WTC11 (cell line): ENCODE measurements around the gene SLC2A6.

Experiments
- FOXJ3 ChIP-seq: sonication (generic); formaldehyde crosslinking; IDR thresholded peaks from 2 replicates; pipeline ENCODE4 v1.9.0; 2021; ENCODE audit warnings: missing genetic modification reagents, mild to moderate bottlenecking, borderline replicate concordance
- TCF7 ChIP-seq: sonication (generic); formaldehyde crosslinking; IDR thresholded peaks from 2 replicates; pipeline ENCODE4 v1.8.0; 2022; ENCODE audit warnings: mild to moderate bottlenecking, low read depth, missing genetic modification reagents, moderate library complexity
- TEAD4 ChIP-seq: sonication (generic); formaldehyde crosslinking; IDR thresholded peaks from 2 replicates; pipeline ENCODE4 v1.8.0; 2022; ENCODE audit warnings: mild to moderate bottlenecking, missing genetic modification reagents
- ZNF232 ChIP-seq: sonication (generic); formaldehyde crosslinking; IDR thresholded peaks from 2 replicates; pipeline ENCODE4 v1.8.0; 2022; ENCODE audit warnings: mild to moderate bottlenecking, missing genetic modification reagents
- ZNF263 ChIP-seq: sonication (generic); formaldehyde crosslinking; IDR thresholded peaks from 2 replicates; pipeline ENCODE4 v1.8.1; 2022; ENCODE audit warnings: low read depth, mild to moderate bottlenecking, moderate library complexity, missing genetic modification reagents
- ZNF671 ChIP-seq: fragments of 250-450 bp; sonication (Bioruptor Pico); IDR thresholded peaks from 2 replicates; pipeline ENCODE4 v1.8.0; 2021; ENCODE audit warnings: mild to moderate bottlenecking
- TF ChIP-seq, protein P1 (sequence below): sonication (generic); formaldehyde crosslinking; IDR thresholded peaks from 2 replicates; pipeline ENCODE4 v1.8.1; 2023; ENCODE audit warnings: mild to moderate bottlenecking, missing genetic modification reagents
- TF ChIP-seq, protein P2 (sequence below): sonication (generic); formaldehyde crosslinking; IDR thresholded peaks from 2 replicates; pipeline ENCODE4 v1.8.1; 2022; ENCODE audit warnings: mild to moderate bottlenecking, missing genetic modification reagents, moderate library complexity, borderline replicate concordance
- TF ChIP-seq, protein P3 (sequence below): fragments of 200-600 bp; IDR thresholded peaks from 2 replicates; pipeline ENCODE4 v1.8.0; 2022; ENCODE audit warnings: antibody characterized with exemption
- TF ChIP-seq, protein P4 (sequence below): sonication (generic); formaldehyde crosslinking; IDR thresholded peaks from 2 replicates; pipeline ENCODE4 v1.8.1; 2023; ENCODE audit warnings: mild to moderate bottlenecking, moderate library complexity, missing genetic modification reagents
- TF ChIP-seq, protein P5 (sequence below): sonication (generic); formaldehyde crosslinking; IDR thresholded peaks from 2 replicates; pipeline ENCODE4 v1.8.1; 2022; ENCODE audit warnings: low read depth, missing genetic modification reagents, borderline replicate concordance
- TF ChIP-seq, protein P6 (sequence below): fragments of 250-450 bp; sonication (Bioruptor Pico); IDR thresholded peaks from 2 replicates; pipeline ENCODE4 v2.1.2; 2022; ENCODE audit warnings: mild to moderate bottlenecking, moderate library complexity

DNA sequence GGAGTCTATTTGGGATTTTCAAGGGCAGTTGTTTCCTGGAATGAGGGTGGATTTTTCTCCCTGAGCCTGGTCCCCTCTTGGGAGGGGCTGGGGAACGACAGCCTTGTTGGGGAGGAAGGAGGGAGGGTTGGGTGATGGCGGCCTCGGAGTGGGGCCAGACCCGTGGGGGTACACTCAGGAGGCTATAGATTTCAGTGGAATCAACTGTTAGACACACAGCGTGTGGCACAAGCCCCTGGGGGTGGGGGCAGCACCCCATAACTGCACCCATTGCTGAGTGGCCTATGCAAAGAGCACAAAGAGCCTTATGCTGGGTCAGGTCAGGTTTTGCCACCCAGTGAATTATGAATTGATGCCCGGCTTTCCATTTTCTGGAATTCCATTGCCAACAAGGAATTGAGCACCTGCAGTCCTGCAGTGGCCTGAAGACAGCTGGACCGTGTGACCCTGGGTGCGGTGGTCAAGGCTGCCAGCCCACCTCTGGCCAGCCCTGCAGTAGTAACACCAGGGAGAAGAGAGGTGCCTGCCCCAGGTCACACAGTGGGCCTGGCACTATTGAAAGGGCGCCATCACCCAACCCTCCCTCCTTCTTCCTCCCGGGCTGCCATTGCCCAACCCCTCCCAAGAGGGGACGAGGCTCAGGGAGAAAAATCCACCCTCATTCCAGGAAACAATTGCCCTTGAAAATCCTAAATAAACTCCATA lies 37.5 kb upstream of the SLC2A6 start:
- TF ChIP-seq, protein P1, sequence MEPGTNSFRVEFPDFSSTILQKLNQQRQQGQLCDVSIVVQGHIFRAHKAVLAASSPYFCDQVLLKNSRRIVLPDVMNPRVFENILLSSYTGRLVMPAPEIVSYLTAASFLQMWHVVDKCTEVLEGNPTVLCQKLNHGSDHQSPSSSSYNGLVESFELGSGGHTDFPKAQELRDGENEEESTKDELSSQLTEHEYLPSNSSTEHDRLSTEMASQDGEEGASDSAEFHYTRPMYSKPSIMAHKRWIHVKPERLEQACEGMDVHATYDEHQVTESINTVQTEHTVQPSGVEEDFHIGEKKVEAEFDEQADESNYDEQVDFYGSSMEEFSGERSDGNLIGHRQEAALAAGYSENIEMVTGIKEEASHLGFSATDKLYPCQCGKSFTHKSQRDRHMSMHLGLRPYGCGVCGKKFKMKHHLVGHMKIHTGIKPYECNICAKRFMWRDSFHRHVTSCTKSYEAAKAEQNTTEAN (CRISPR knock-in tag), result no peak
- TF ChIP-seq TEAD4 (CRISPR knock-in tag), result no peak
- TF ChIP-seq, protein P2, sequence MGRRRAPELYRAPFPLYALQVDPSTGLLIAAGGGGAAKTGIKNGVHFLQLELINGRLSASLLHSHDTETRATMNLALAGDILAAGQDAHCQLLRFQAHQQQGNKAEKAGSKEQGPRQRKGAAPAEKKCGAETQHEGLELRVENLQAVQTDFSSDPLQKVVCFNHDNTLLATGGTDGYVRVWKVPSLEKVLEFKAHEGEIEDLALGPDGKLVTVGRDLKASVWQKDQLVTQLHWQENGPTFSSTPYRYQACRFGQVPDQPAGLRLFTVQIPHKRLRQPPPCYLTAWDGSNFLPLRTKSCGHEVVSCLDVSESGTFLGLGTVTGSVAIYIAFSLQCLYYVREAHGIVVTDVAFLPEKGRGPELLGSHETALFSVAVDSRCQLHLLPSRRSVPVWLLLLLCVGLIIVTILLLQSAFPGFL (CRISPR knock-in tag), result no peak
- TF ChIP-seq, protein P3, sequence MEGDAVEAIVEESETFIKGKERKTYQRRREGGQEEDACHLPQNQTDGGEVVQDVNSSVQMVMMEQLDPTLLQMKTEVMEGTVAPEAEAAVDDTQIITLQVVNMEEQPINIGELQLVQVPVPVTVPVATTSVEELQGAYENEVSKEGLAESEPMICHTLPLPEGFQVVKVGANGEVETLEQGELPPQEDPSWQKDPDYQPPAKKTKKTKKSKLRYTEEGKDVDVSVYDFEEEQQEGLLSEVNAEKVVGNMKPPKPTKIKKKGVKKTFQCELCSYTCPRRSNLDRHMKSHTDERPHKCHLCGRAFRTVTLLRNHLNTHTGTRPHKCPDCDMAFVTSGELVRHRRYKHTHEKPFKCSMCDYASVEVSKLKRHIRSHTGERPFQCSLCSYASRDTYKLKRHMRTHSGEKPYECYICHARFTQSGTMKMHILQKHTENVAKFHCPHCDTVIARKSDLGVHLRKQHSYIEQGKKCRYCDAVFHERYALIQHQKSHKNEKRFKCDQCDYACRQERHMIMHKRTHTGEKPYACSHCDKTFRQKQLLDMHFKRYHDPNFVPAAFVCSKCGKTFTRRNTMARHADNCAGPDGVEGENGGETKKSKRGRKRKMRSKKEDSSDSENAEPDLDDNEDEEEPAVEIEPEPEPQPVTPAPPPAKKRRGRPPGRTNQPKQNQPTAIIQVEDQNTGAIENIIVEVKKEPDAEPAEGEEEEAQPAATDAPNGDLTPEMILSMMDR, result no peak
- TF ChIP-seq, protein P4, sequence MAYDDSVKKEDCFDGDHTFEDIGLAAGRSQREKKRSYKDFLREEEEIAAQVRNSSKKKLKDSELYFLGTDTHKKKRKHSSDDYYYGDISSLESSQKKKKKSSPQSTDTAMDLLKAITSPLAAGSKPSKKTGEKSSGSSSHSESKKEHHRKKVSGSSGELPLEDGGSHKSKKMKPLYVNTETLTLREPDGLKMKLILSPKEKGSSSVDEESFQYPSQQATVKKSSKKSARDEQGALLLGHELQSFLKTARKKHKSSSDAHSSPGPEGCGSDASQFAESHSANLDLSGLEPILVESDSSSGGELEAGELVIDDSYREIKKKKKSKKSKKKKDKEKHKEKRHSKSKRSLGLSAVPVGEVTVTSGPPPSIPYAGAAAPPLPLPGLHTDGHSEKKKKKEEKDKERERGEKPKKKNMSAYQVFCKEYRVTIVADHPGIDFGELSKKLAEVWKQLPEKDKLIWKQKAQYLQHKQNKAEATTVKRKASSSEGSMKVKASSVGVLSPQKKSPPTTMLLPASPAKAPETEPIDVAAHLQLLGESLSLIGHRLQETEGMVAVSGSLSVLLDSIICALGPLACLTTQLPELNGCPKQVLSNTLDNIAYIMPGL (CRISPR knock-in tag), result no peak
- TF ChIP-seq ZNF671 (CRISPR knock-in tag), result no peak
- TF ChIP-seq FOXJ3 (CRISPR knock-in tag), result no peak
- TF ChIP-seq ZNF232, result no peak
- TF ChIP-seq ZNF263 (CRISPR knock-in tag), result no peak
- TF ChIP-seq, protein P5, sequence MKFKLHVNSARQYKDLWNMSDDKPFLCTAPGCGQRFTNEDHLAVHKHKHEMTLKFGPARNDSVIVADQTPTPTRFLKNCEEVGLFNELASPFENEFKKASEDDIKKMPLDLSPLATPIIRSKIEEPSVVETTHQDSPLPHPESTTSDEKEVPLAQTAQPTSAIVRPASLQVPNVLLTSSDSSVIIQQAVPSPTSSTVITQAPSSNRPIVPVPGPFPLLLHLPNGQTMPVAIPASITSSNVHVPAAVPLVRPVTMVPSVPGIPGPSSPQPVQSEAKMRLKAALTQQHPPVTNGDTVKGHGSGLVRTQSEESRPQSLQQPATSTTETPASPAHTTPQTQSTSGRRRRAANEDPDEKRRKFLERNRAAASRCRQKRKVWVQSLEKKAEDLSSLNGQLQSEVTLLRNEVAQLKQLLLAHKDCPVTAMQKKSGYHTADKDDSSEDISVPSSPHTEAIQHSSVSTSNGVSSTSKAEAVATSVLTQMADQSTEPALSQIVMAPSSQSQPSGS (CRISPR knock-in tag), result no peak
- TF ChIP-seq, protein P6, sequence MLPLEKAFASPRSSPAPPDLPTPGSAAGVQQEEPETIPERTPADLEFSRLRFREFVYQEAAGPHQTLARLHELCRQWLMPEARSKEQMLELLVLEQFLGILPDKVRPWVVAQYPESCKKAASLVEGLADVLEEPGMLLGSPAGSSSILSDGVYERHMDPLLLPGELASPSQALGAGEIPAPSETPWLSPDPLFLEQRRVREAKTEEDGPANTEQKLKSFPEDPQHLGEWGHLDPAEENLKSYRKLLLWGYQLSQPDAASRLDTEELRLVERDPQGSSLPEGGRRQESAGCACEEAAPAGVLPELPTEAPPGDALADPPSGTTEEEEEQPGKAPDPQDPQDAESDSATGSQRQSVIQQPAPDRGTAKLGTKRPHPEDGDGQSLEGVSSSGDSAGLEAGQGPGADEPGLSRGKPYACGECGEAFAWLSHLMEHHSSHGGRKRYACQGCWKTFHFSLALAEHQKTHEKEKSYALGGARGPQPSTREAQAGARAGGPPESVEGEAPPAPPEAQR, result no peak
- no peak for TF ChIP-seq TCF7
